Stimulated activated CD4-positive, alpha-beta T cell treated with anti-CD3 and anti-CD28 coated beads, Interleukin-12 subunit alpha, Interleukin-12 subunit beta, amount 100 ng/mL, for 24 hours (primary cell): Measurements from ENCODE around the gene CNOT11.

ENCODE experiments used
- DNase-seq, 2 experiments: peaks; one replicate each; pipeline ENCODE4 v3.0.0-alpha.2; 2020; ENCODE audit warnings: low read depth in 2 of 2

Gene CNOT11

DNA sequence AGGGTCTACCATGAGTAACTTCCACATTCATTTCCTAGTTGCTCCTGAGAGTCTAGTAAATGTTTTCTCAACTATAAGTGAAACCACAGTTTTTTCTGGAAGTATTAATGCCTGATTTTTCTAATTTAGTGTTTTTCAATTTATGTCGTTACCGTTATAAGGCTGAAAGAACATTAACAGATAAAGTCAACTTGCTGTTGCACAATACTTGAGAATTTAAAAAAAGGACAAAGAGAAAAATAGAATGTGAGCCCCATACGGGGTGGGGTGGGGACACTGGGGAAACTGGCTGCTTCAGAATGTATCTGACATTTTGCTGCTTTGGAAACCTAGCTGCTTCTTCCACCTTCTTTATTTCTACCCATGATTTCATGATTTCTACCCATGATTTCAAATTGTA lies 26.2 kb downstream of the CNOT11 start:
- DNase-seq, result no peak

DNA sequence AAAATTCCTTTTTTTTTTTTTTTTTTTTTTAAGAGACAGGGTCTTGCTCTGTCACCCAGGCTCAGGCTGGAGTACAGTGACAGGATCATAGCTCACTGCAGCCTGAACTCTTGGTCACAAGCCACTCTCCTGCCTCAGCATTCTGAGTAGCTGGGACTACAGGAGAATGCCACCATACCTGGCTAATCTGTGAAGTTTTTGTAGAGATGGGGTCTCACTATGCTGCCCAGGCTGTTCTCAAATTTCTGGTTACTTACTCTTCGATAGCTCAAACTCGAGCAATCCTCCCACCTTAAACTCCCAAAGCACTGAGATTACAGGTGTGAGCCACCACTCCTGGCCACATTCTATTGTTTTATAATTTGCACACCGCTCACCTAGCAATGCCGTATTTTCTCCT lies 28.8 kb downstream of the CNOT11 start:
- no peak for DNase-seq

DNA sequence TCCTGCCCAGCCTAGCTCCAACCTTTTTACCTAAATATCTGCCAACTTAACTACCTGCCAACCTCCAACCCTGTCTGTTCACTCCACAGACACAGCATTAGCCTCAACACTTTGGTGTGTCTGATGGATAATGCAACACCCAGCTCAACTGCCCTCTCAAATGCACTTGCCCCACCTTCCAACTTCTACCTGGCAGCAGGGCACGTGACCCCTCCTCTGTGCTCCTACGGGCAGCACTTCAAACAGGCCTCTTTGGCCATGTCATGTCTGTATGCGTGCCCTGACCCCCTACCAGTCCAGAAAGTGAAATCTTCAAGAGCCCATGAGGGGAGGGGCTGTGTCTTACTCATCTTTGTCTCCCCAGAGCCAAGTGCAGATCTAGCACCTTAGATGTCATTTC lies 30.3 kb downstream of the CNOT11 start:
- no peak for DNase-seq

- DNase-seq, result no peak
Observed at GRCh38 chr2:101286684-101287083, 34.0 kb downstream of the CNOT11 start.

DNA sequence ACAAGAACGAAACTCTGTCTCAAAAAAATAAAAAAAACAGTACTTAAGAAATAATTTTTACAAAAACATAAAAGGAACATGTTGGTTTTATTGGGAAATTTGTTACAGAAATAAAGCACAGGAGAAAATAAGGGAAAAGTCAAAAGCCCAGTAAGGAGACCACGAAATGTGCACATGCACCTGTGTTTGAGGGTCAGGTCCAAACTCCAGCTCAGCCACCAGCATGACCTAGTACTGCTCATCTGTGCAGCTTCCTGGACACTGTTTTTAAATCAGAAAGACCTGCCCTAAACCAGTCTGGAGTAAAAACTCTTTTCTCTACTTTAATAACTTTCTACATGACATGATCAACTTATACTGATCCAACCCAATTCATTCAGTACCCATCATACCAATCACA lies 34.6 kb downstream of the CNOT11 start:
- no peak for DNase-seq

GRCh38 chr2:101290711-101291110 lies 38.0 kb downstream of the CNOT11 start:
- no peak for DNase-seq

GRCh38 chr2:101291973-101292372 lies 39.3 kb downstream of the CNOT11 start:
- no peak for DNase-seq

- no peak for DNase-seq
Observed at GRCh38 chr2:101293544-101293943, 40.9 kb downstream of the CNOT11 start.

GRCh38 chr2:101294861-101295260 lies 42.2 kb downstream of the CNOT11 start:
- no peak for DNase-seq

- no peak for DNase-seq
Observed at GRCh38 chr2:101295895-101296294, 43.2 kb downstream of the CNOT11 start.

DNA sequence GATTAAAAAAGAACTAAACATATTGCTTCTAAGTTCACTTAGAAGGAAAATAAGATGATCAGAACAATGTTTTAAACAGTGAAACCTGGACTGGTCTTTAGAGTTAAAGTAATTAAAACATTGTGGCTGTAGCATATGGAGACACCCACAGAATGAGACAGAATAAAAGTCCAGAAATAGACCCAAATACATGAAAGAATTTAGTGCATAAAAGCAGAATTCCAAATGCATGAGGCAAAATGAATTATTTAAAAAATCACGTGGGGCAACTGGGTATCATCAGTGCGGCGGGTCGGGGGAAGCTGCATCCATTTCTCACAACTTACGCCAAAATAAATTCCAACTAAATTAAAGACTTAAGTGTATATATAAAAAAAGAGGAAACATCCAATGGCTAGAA lies 43.7 kb downstream of the CNOT11 start:
- no peak for DNase-seq

- no peak for DNase-seq
Observed at GRCh38 chr2:101297383-101297782, 44.7 kb downstream of the CNOT11 start.

- no peak for DNase-seq
Observed at GRCh38 chr2:101299604-101300003, 46.9 kb downstream of the CNOT11 start.

GRCh38 chr2:101300164-101300563 lies 47.5 kb downstream of the CNOT11 start:
- no peak for DNase-seq

GRCh38 chr2:101300836-101301235 lies 48.1 kb downstream of the CNOT11 start:
- DNase-seq, result no peak

GRCh38 chr2:101302016-101302415 lies 49.3 kb downstream of the CNOT11 start:
- DNase-seq, result no peak

DNA sequence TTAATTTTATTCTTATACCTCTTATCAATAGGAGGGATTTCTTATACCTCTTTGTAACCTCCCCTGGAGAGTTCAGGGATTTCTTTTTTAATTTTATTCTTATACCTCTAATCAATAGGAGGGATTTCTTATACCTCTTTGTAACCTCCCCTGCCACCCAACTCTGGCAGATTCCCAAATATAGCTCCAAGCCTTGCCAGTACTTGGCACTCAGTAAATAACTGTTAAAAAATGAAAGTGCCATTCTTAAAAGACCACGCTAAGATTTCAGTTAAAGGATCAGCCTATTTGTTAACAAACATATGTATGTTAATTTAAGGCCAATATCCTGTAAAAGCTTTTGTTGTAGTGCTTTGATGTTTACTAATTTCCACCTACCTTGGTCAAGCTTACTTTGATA lies 51.0 kb downstream of the CNOT11 start:
- no peak for DNase-seq

DNA sequence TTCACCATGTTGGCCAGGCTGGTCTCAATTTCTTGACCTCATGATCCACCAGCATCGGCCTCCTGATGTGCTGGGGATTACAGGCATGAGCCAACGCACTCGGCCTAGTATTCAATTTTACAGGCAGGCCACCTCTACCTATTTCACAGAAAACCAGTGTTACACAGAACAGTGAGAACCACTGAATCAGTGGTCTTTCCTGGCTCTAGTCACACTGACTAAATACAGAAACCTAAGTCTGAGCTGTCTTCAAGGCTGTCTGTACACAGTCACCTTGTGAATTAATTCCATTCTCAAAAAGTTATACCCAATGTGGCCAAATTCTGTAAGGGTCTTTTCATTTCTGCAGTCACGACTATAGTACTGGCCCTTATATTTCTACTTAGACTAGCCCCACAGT lies 52.3 kb downstream of the CNOT11 start:
- DNase-seq, result no peak

- no peak for DNase-seq
Observed at GRCh38 chr2:101305492-101306078, 52.9 kb downstream of the CNOT11 start.

DNA sequence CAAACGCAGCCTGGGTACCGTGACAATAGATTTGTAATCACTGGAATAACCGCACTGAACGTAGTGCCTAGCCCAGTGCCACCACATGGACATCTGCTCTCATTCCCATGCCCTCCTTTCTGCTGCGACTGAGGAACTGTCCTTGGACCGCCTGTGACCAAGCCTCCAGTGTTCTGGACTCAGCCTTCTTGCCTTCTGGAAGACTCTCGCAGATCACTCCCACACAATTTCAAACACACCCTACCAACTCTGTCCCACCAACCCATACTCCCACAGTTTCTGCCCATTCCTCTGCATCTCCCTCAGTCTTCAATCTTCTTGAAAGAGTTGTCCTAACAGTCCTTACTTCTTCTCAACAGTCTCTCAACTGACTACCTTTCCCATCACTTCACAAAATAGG lies 53.7 kb downstream of the CNOT11 start:
- no peak for DNase-seq

GRCh38 chr2:101307503-101307902 lies 54.8 kb downstream of the CNOT11 start:
- DNase-seq, result no peak

DNA sequence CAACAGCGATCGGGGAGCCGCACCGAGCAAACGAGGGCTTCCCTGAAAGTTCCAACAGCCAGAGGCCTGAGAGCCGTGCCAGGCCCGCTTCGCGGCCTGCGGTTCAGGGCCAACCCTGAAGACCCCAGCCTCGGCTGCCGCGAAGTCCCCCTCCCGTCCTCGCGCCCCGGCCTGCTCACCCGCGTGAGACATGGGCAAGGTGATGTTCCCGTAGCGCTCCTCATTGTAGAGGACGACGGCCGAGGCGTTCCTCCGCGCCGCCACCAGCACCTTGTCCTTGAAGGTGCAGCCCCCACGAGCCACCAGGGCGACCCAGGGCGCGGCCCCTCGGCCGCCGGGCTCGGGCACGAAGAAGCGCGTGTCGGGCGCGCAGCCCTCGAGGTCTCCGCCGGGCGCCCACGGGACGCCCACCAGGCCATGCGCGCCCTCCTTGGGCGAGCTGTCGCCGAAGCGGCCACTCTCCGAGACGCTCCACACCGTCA lies 55.3 kb downstream of the CNOT11 start:
- DNase-seq, result no peak

DNA sequence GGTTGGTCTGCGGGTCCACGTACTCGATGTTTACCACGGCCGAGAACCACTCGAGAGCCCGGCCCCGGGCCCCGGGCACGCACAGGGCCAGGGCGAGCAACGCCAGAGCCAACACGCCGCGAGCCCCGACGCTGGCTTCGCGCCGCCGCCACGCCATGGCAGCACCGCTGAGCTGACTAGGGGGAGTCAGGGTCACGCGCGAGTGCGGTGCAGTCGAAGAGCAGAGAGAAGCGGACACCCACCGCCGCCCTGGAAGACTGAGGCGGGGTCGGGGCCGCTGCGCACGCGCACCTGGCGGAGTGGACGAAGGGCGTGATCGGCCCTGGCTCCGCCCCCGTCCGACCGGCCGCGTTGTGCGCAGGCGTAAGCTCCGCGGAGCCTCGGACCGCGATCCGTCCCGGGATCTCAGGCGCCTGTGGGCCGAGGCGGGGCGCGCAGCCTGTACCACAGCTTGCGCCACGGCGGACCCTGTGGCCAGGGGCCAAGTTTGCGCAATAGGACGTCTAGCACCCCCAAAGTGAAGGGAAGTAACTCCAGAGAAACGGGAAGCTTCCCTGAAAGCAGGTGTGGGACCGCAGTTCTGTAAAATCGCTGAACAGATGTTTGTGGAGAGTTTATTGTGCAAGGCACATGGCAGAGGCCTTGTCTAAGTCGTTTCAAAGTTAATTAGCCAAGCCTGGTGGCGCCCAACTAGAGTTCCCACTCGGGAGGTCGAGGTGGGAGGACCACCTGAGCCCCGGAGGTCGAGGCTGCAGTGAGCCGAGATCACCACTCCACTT lies 55.9 kb downstream of the CNOT11 start, which contains the start of gene RNF149:
Gene RNF149 (minus strand): TSS at position 270 of the 779 bp plus-strand sequence. CDS start 113 bp downstream, at position 157.
- peak; percentile 76 to 84 for DNase-seq
